DMS53 treated with DMSO at 0.1 percent for 48 hours (cell line): Measurements from ENCODE around the gene TMEM237.

Source experiments
- DNase-seq: peaks from one replicate; lab custom pipeline; 2025; ENCODE audit not compliant: unreplicated experiment; lab: John Stamatoyannopoulos, UW

The TMEM237 gene

GRCh38 chr2:201642579-201643215, 606 bp downstream of the TMEM237 start:
- DNase-seq, result peak; percentile 79

GRCh38 chr2:201642086-201642578, 1.2 kb downstream of the TMEM237 start:
- peak; percentile 79 for DNase-seq

- DNase-seq, result no peak
Measured at GRCh38 chr2:201639205-201639604, 4.1 kb downstream of the TMEM237 start.

GRCh38 chr2:201638326-201638725, 5.0 kb downstream of the TMEM237 start:
- DNase-seq, result no peak

- DNase-seq, result no peak
Measured at GRCh38 chr2:201633661-201634249, 9.5 kb downstream of the TMEM237 start.

GRCh38 chr2:201631041-201631440, 12.3 kb downstream of the TMEM237 start:
- DNase-seq, result no peak

GRCh38 chr2:201630577-201630976, 12.7 kb downstream of the TMEM237 start:
- no peak for DNase-seq

GRCh38 chr2:201628545-201628944, 14.8 kb downstream of the TMEM237 start:
- DNase-seq, result no peak

GRCh38 chr2:201622306-201622970, 20.9 kb downstream of the TMEM237 start:
- no peak for DNase-seq

- no peak for DNase-seq
Measured at GRCh38 chr2:201621293-201621999, 21.9 kb downstream of the TMEM237 start.

- DNase-seq, result peak; percentile 64
Measured at GRCh38 chr2:201618744-201619662, 24.3 kb downstream of the TMEM237 start.

- no peak for DNase-seq
Measured at GRCh38 chr2:201608021-201608420, 35.3 kb downstream of the TMEM237 start.

- no peak for DNase-seq
Measured at GRCh38 chr2:201607568-201607967, 35.7 kb downstream of the TMEM237 start.

GRCh38 chr2:201600906-201601305, 42.4 kb downstream of the TMEM237 start:
- no peak for DNase-seq

GRCh38 chr2:201597397-201597796, 45.9 kb downstream of the TMEM237 start:
- no peak for DNase-seq

- no peak for DNase-seq
Measured at GRCh38 chr2:201580486-201580885, 62.8 kb downstream of the TMEM237 start.

- DNase-seq, result no peak
Measured at GRCh38 chr2:201579536-201579935, 63.8 kb downstream of the TMEM237 start.

GRCh38 chr2:201575971-201576370, 67.3 kb downstream of the TMEM237 start:
- no peak for DNase-seq

- DNase-seq, result no peak
Measured at GRCh38 chr2:201574766-201575165, 68.5 kb downstream of the TMEM237 start.

GRCh38 chr2:201572846-201573508, 70.3 kb downstream of the TMEM237 start:
- DNase-seq, result no peak
